Head of caudate nucleus (tissue), 42 donors: Measurements from ENCODE around the gene SEPTIN2.
"Not testable (repeated sequence)": the region's sequence is repeated elsewhere in the genome, so short reads cannot be mapped to it uniquely, and the experiment has no call there.

Source experiments
- DNase-seq, 42 donors: peaks; one replicate each; pipeline versions ENCODE4 v3.0.0 to v3.0.0-alpha.2; 2020 to 2021; ENCODE audit warnings: mixed read lengths in 7 of 42
- intact Hi-C: fragments of 100-400 bp; cut with DNase I; formaldehyde crosslinking; loops from one replicate; pipeline ENCODE4 v1.15.0; 2022

SEPTIN2 gene

DNA sequence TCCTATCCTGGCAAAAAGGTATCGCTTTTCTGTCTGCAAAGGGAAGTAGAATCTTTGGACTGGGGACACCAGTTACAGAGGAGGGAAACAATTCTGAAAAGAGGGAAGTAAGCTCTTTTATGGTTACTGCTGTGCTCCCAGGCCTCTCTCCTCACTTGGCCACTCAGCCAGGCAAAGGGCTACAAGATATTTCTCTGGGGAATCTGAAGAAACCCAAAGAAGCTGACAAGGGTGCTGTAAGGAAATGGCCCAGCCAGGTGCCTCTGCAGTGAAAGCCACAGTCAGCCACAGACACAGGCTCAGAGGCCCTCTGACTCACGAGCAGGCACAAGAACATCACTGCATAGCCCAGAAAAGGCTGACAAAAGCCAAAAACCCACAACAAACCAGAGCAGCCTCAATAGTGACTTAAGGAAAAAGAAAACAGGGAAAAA is 6.0 kb upstream of the SEPTIN2 start:
- no peak for DNase-seq
- intact Hi-C loops = loop anchor here (10.0 kb wide), 1 partner anchor 195 kb away; the partner anchor contains the start of gene STK25

- no peak for DNase-seq
- intact Hi-C loops = loop anchor here (10.0 kb wide), 1 partner anchor 194 kb away; the partner anchor contains the start of gene STK25
These were observed 4.7 kb upstream of the SEPTIN2 start for GRCh38 chr2:241310917-241311566.

DNA sequence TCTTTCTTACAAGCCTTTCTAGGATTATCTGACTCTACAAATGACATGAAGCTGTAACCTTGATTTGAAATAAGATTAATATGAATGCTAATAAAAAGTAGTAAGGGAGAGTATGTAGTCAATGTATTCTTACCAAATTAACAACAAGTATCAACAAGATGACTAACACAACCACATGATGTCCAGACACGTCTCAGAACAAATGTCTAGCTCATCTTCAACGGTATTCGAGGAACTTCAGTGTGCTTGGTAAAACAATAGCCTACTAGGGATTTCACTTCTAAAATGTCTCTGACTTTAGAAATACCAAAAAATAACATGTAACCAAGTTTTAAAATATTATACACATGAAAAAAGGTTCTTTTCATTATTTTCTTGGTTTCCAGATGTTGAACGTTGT is 3.6 kb upstream of the SEPTIN2 start:
- DNase-seq = no peak
- intact Hi-C loops = loop anchor here (10.0 kb wide), 1 partner anchor 193 kb away; the partner anchor contains the start of gene STK25

- intact Hi-C loops = loop anchor here (10.0 kb wide), 1 partner anchor 191 kb away; the partner anchor contains the start of gene STK25
These were observed 2.1 kb upstream of the SEPTIN2 start for GRCh38 chr2:241313543-241314095.

GRCh38 chr2:241314226-241315092 is 1.3 kb upstream of the SEPTIN2 start:
- intact Hi-C loops = loop anchor here (5.0 to 10.0 kb wide), 2 partner anchors 43 to 190 kb away; partner anchors contain the start of genes FARP2 and STK25
- peak in 2 of 42 donors; percentile 16 to 20 for DNase-seq

More at GRCh38 chr2:241313543-241314095, 2.1 kb upstream of the SEPTIN2 start:
- DNase-seq = no peak

- peak; percentile 93 to 99 (median 98) for DNase-seq
- intact Hi-C loops = loop anchor here (5.0 to 10.0 kb wide), 2 partner anchors 42 to 190 kb away; partner anchors contain the start of genes FARP2 and STK25
These were observed 439 bp upstream of the SEPTIN2 start, which contains the start of gene HDLBP for GRCh38 chr2:241315093-241315878. TSS of gene HDLBP (minus strand) at chr2:241315672. CDS start at chr2:241266869, 48,803 bp downstream.

DNA sequence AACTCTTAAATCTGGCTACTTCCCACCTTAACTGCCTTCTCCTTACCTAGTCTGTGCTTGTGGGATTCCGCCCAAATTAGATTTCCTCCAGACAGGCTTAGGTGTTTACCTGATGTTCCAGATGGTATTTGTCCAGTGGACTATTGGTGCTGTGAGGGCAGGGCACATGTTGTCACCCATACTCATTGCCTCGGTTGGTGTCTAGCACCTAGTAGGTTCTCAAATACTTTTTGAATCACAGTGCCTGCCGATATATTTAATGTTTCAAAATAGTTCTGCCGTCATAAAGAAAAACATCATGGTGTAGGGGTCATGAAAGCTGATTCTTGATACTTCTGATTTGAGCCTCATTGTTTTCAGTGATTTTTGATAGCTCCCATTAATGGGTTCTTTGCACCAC is 1.1 kb downstream of the SEPTIN2 start:
- intact Hi-C loops = loop anchor here (5.0 to 10.0 kb wide), 2 partner anchors 40 to 188 kb away; partner anchors contain the start of genes FARP2 and STK25
- DNase-seq = no peak

DNA sequence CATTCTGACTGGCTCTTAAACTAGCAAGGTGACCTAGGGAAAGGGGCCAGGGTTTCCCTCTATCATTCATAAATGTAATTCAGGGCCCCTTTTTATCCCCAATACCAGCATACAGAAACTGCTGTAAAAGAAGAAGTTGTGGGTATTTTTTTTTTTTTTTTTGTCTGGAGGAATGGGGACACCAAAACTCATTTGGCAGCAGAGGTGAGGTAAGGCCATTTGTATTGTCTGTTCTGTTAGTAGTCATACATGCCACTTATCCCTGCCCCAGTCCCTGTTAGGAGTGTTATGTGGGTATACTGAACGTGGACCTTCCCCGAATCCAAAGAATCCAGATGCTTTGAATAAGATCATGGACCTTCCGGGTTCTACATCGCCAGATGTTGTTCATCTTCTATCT is 1.7 kb downstream of the SEPTIN2 start:
- no peak for DNase-seq
- intact Hi-C loops = loop anchor here (5.0 to 10.0 kb wide), 2 partner anchors 40 to 187 kb away; partner anchors contain the start of genes FARP2 and STK25

GRCh38 chr2:241318830-241319229 is 3.1 kb downstream of the SEPTIN2 start:
- DNase-seq = not testable (repeated sequence)
- intact Hi-C loops = loop anchor here (5.0 to 10.0 kb wide), 2 partner anchors 38 to 186 kb away; partner anchors contain the start of genes FARP2 and STK25

GRCh38 chr2:241320394-241320793 is 4.7 kb downstream of the SEPTIN2 start:
- DNase-seq = no peak
- intact Hi-C loops = no loop called here

DNA sequence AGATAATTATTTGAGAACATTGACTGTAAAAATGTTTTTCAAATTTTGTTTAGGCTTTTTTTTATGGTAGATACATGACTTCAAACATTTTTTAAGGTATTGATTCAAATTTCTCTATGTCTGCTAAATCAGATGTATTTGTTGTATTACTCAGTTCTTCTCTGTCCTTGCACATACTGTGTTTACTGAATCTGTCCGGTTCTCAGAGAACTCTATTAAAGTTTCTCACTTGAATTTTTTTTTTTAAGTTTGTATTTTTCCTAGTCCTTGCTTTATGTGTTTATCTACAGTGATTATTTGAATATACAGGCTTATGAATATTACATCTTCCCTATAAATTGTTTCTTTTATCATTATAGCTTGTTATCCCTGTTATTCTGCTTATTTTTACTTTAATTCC is 5.3 kb downstream of the SEPTIN2 start:
- DNase-seq = no peak

DNA sequence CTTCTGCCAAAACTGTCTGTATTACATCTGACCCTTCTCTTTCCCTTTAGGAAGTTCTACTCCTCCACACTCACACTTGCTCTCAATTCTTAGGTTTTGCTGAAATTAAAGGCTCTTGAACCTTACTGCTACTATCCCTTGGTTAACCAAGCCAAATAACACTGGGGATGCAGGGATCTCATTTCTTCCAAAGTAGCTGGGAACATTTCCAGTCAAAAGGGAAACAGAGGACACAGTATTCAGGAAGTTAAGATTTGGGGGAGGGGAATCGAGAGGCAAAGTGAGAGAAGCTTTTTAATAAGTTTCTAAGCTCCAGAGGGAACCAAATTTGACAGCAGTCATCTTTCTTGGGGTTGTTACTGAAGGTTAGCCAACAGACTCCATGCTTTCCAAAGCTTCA is 6.2 kb downstream of the SEPTIN2 start:
- intact Hi-C loops = no loop called here
- DNase-seq = peak in 1 of 42 donors; percentile 4

More for the DNA sequence above, 5.3 kb downstream of the SEPTIN2 start:
- intact Hi-C loops = no loop called here

- intact Hi-C loops = no loop called here
- DNase-seq = no peak
These were observed 8.1 kb downstream of the SEPTIN2 start for GRCh38 chr2:241323778-241324177.

GRCh38 chr2:241324775-241325174 is 9.1 kb downstream of the SEPTIN2 start:
- intact Hi-C loops = no loop called here
- DNase-seq = no peak

DNA sequence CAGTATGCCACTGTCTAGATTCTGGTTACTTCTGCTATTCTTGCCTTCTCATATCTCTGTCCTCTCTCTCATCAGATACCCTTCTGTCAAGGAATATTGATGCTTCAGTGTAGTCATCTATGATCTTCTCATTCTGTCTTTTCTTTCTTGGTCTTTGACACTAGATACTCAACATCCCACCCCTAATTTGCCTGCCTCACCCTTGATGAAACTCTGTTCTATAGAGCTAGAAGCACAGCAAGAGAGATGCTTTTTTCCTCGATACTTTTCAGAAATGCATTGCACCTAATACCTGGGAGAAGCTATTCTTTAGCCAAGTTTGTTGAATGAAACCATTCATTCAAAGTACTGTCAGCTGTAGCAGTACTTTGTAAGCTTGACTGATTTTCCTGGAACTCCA is 9.5 kb downstream of the SEPTIN2 start:
- intact Hi-C loops = no loop called here
- no peak for DNase-seq

DNA sequence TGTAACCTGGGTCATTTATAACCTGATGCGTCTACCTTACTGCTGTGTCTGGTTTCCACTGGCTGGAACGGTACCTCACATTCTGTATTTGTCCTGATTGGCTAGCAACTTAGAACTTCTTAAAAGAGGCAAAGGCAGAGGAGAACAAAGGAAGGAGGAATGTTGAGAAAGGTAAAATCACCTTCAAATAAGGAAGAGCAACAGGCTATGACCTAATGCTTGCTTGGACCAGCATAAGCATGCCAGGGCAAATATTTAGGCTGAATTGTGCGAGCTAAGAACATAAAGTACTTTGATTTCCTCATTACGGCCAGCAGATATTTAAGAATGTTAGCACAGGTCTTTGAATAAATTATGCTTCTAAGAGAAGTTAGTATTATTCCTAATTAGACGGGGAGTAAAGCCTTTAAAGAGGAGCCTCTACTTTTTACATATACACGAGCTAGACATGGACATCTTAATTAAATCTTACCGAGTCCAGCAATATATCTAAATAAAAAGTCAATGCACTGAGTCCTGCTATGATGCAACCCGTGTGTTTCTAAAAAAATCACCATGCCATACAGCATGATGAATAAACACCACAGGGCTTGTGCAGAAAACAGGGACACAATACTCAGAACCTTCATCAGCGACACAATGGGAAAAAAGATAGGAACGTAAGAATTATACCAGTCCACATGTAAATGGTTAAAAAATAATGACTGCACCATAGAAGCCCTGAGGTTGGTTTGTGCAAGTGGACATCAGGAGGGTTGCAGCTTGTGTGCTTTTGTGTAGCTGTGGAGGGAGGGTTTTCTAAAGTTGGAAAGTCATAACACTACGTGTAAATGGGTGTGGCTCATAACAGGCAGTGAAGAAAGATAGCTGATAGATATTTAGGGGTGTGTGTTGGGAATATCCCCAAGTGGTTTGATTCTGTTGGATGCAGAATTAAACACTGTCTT is 14.2 kb downstream of the SEPTIN2 start:
- intact Hi-C loops = no loop called here
- no peak for DNase-seq

GRCh38 chr2:241330616-241330981 is 14.9 kb downstream of the SEPTIN2 start:
- DNase-seq = no peak
- intact Hi-C loops = no loop called here
